ENCODE data around the gene TMEFF2.

TMEFF2 gene

GRCh38 chr2:191952515-191953270, 242.0 kb downstream of the TMEFF2 start:
- DNase-seq, result no peak

GRCh38 chr2:191951832-191952231, 242.9 kb downstream of the TMEFF2 start:
- DNase-seq, result no peak

GRCh38 chr2:191951376-191951775, 243.4 kb downstream of the TMEFF2 start:
- DNase-seq, result no peak

- DNase-seq, result no peak
Measured at GRCh38 chr2:191950132-191950874, 244.4 kb downstream of the TMEFF2 start.

- no peak for DNase-seq
Measured at GRCh38 chr2:191947235-191947634, 247.5 kb downstream of the TMEFF2 start.

GRCh38 chr2:191946471-191947182, 248.1 kb downstream of the TMEFF2 start:
- DNase-seq, result no peak

- DNase-seq, result no peak
Measured at GRCh38 chr2:191945623-191946022, 249.1 kb downstream of the TMEFF2 start.

- no peak for DNase-seq
Measured at GRCh38 chr2:191942739-191943103, 252.0 kb downstream of the TMEFF2 start.

- no peak for DNase-seq
Measured at GRCh38 chr2:191942090-191942738, 252.5 kb downstream of the TMEFF2 start.

GRCh38 chr2:191941376-191941929, 253.3 kb downstream of the TMEFF2 start:
- DNase-seq, result no peak

- no peak for DNase-seq
Measured at GRCh38 chr2:191938779-191939178, 256.0 kb downstream of the TMEFF2 start.

- DNase-seq, result no peak
Measured at GRCh38 chr2:191936882-191937405, 257.8 kb downstream of the TMEFF2 start.

GRCh38 chr2:191935247-191935646, 259.5 kb downstream of the TMEFF2 start:
- no peak for DNase-seq

GRCh38 chr2:191933307-191934105, 261.2 kb downstream of the TMEFF2 start:
- no peak for DNase-seq

- no peak for DNase-seq
Measured at GRCh38 chr2:191932286-191932685, 262.4 kb downstream of the TMEFF2 start.

- no peak for DNase-seq
Measured at GRCh38 chr2:191931329-191931728, 263.4 kb downstream of the TMEFF2 start.

GRCh38 chr2:191930205-191930604, 264.5 kb downstream of the TMEFF2 start:
- DNase-seq, result no peak

- DNase-seq, result no peak
Measured at GRCh38 chr2:191929288-191929687, 265.4 kb downstream of the TMEFF2 start.

GRCh38 chr2:191927991-191928390, 266.7 kb downstream of the TMEFF2 start:
- DNase-seq, result no peak

GRCh38 chr2:191927319-191927867, 267.3 kb downstream of the TMEFF2 start:
- peak; percentile 12 for DNase-seq

GRCh38 chr2:191926671-191927070, 268.1 kb downstream of the TMEFF2 start:
- no peak for DNase-seq

- DNase-seq, result no peak
Measured at GRCh38 chr2:191923652-191923997, 271.1 kb downstream of the TMEFF2 start.

Measured in RPMI8226 (cell line).